H1 (cell line): ENCODE results near the gene SLC2A8. TPM values are rescaled to one million over a fixed set of nuclear protein-coding genes. Genes with fewer than 3 reads are reported as not detected.

Experiments
- ASH2L ChIP-seq: fragments of 200-600, 300-600 bp; sonication (generic); IDR thresholded peaks from one replicate; pipeline ENCODE4 v1.7.1; 2017; ENCODE audit warnings: low read length
- BACH1 ChIP-seq: IDR thresholded peaks from 2 replicates; pipeline ENCODE4 v1.6.1; 2012; ENCODE audit warnings: low read length, improper control_type of control experiment
- BRCA1 ChIP-seq: IDR thresholded peaks from 2 replicates; pipeline ENCODE4 v1.6.1; 2012; ENCODE audit warnings: low read depth, low read length, improper control_type of control experiment
- CHD7 ChIP-seq: fragments of 300-600 bp; sonication (generic); IDR thresholded peaks from 2 replicates; pipeline ENCODE4 v1.7.1; 2012; ENCODE audit warnings: low read length, moderate library complexity, mild to moderate bottlenecking, inconsistent platforms; ENCODE audit not compliant: insufficient replicate concordance
- CREB1 ChIP-seq: IDR thresholded peaks from 2 replicates; pipeline ENCODE4 v1.6.1; 2012; ENCODE audit warnings: inconsistent platforms
- GTF2F1 ChIP-seq: IDR thresholded peaks from 2 replicates; pipeline ENCODE4 v1.6.1; 2012; ENCODE audit warnings: low read depth, low read length, improper control_type of control experiment, borderline replicate concordance
- KDM5A ChIP-seq: fragments of 200-600 bp; IDR thresholded peaks from 2 replicates; pipeline ENCODE4 v1.7.1; 2012; ENCODE audit warnings: mild to moderate bottlenecking, low read length, inconsistent platforms, mixed read lengths
- POLR2AphosphoS5 ChIP-seq: IDR thresholded peaks from 2 replicates; pipeline ENCODE4 v1.6.1; 2011; ENCODE audit warnings: low read depth, low read length
- POU5F1 ChIP-seq: IDR thresholded peaks from 2 replicates; pipeline ENCODE4 v1.6.1; 2011; ENCODE audit warnings: low read depth, mild to moderate bottlenecking, low read length, moderate library complexity
- RFX5 ChIP-seq: IDR thresholded peaks from 2 replicates; pipeline ENCODE4 v1.6.1; 2011; ENCODE audit warnings: low read depth, low read length, improper control_type of control experiment, borderline replicate concordance
- SP1 ChIP-seq: IDR thresholded peaks from 2 replicates; pipeline ENCODE4 v1.6.1; 2011; ENCODE audit warnings: low read depth, low read length
- TAF7 ChIP-seq: optimal IDR thresholded peaks from 2 replicates; pipeline ENCODE3; 2011; ENCODE audit warnings: low read depth, mild to moderate bottlenecking, inconsistent platforms, low read length, moderate library complexity, borderline replicate concordance
- TCF12 ChIP-seq: IDR thresholded peaks from 2 replicates; pipeline ENCODE4 v1.6.1; 2011; ENCODE audit warnings: low read depth, mild to moderate bottlenecking, low read length
- polyA plus RNA-seq, 7 experiments: library from polyadenylated mRNA; depleted of rRNA in 3 of 7; stranded (reverse) in 5 of 7; unstranded in 2 of 7; fragments of >200 nt in 5 of 7; fragments of 200-250 nt in 2 of 7; gene quantifications; 1 replicate in 5 of 7; 2 replicates in 1 of 7; 4 replicates in 1 of 7; pipeline versions ENCODE4 v1.2.1 to v1.2.3, GENCODE V29; 2011 to 2013; ENCODE audit warnings: missing spikeins in 2 of 7, mixed read lengths in 2 of 7
- total RNA-seq: library from RNA; stranded (reverse); fragmentation: NEBNext Ultra II Directional; extraction: Animal tissue kit (Norgen Biotek cat#: 25700); gene quantifications from 2 replicates; pipeline ENCODE4 v1.2.1, GENCODE V29; 2021

Gene SLC2A8
- total and polyA plus RNA-seq, 2 of the 8 experiments (the other 6 are each of a cell fraction or from before 2014, with no cell fraction given): 24.6 to 36.4 TPM

DNA sequence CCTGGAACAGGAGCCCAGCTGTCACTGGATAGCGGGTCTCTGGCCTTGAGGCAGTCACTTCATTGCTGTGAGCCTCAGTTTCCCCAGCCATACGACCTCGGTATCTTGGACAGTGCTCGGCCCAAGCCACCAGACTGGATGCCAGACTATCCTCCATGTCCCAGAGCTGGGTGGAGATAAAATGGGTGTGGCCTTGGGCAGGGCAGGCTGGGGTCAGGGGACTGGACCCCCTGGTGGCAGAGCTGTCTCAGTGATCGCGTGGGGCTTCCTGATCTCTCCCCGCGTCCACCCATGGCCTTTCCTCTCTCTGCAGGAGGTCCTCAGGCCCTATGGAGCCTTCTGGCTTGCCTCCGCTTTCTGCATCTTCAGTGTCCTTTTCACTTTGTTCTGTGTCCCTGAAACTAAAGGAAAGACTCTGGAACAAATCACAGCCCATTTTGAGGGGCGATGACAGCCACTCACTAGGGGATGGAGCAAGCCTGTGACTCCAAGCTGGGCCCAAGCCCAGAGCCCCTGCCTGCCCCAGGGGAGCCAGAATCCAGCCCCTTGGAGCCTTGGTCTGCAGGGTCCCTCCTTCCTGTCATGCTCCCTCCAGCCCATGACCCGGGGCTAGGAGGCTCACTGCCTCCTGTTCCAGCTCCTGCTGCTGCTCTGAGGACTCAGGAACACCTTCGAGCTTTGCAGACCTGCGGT lies 10.0 kb downstream of the SLC2A8 start (continued):
- TF ChIP-seq CHD7: no peak
- no peak for TF ChIP-seq SP1
- no peak for TF ChIP-seq POLR2AphosphoS5
- no peak for TF ChIP-seq BRCA1
- TF ChIP-seq TAF7: no peak
- no peak for TF ChIP-seq BACH1
- TF ChIP-seq RFX5: no peak
- no peak for TF ChIP-seq CREB1
- TF ChIP-seq GTF2F1: no peak
- no peak for TF ChIP-seq TCF12
- TF ChIP-seq POU5F1: no peak
- no peak for TF ChIP-seq ASH2L
- no peak for TF ChIP-seq KDM5A
